ENCODE data around the gene AMBRA1.

Gene AMBRA1

DNA sequence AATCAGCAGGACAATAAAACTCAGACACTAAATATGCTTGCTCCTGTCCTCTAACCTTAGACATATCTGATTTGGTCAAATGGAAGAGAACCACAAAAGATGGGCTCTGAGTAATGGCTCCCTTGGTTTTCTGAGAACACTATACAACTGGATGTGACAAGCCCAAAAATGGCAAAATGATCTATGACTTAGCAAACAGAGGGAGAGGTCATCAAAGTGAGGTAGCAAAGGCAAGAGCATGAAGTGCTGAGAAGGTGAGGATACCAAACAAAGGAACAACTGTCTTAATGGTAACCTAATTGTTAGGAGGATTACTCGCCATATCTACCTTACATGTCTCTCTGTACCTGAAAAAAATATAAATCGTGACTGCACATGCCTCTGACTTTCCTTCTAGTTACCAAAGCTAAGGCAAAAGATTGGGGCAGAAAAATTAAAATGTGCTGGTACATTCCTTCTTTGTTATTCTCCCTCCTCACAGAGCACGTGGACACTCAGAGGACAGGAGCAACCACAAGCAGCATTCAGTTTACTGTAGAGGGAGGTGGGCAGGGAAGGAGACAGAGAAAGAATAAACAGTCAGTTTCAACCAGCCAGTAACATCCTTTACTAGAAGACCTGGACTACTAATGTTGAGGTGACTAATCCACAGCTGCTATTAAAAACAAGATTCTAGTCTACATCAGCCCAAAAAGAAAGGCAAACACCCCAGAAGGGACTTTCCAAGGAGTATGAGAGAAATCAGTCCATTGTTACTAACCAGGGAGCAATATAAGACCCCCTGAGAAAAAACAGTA lies 88.8 kb downstream of the AMBRA1 start:
- DNase-seq, result no peak

GRCh38 chr11:46499821-46500220 lies 94.0 kb downstream of the AMBRA1 start:
- DNase-seq, result no peak

- DNase-seq, result no peak
Measured at GRCh38 chr11:46498968-46499367, 94.9 kb downstream of the AMBRA1 start.

DNA sequence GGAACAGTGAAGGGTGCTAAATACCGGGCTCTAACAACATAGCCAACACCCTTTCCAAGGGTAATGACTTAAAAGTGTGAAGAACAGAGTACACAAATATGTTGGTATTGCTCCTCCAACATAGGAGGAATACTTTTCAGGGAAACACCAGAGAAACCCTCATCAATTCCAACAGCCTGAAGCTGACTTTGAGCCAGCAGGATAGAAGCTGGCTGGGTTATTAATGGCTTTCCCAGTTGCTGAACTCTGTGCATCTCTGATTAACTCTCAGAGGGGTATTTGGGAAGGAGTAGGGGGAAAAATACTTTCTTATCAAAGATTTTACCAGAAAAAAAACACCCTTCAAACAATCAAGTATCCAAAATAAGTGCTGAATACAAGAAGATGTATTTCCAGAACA lies 95.6 kb downstream of the AMBRA1 start:
- no peak for DNase-seq

DNA sequence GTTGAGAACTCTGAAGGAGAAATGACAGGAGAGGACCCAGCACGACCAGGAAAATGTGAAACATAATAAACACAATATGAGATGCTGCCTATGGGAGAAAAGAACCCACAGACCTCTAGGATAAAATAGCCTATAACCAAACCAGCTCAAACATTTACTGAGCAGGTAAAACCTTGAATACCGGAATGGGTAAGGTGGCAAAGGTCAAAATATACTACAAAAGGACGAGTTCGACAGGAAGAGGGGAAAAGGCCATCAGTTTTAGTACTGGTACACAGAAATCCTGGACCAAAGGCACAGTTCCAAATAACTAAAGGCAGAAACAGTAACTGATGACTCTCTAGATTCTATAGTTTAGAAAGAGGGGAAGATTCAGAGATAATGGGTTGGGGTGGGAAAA lies 96.3 kb downstream of the AMBRA1 start:
- no peak for DNase-seq

DNA sequence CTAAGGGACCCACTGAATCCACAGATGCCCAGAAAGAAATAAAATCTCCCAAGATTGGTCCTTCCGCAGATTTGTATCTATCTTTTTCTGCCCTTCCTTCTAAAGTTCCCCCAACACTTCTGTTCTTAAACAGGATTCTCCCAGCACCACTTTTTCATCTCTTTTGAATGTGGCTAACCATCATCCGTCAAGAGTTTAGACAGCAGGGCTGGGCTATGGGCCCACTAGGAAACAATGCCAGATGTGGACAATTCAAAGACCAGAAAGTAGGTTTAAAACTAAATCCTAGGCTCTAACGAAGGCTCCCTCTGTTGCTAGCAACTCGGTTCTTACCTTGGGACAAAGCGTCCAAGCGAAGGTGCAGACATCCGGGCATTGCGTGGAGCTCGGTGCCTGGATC lies 100.0 kb downstream of the AMBRA1 start:
- no peak for DNase-seq

DNA sequence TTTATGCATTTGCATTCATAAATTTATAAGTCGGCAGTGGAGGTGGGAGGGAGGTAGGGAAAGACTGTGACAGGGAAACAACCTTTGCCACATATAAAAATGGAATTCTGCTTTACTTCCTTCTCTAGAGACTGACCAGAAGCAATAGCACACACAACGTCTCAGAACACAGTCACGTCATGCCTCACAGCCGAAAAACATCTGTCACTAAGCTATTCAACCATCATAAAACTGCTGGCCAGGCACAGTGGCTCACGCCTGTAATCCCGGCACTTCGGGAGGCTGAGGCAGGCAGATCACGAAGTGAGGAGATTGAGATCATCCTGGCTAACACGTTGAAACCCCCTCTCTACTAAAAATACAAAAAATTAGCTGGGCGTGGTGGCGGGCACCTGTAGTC lies 101.3 kb downstream of the AMBRA1 start:
- no peak for DNase-seq

GRCh38 chr11:46491661-46492330 lies 102.0 kb downstream of the AMBRA1 start:
- DNase-seq, result no peak

DNA sequence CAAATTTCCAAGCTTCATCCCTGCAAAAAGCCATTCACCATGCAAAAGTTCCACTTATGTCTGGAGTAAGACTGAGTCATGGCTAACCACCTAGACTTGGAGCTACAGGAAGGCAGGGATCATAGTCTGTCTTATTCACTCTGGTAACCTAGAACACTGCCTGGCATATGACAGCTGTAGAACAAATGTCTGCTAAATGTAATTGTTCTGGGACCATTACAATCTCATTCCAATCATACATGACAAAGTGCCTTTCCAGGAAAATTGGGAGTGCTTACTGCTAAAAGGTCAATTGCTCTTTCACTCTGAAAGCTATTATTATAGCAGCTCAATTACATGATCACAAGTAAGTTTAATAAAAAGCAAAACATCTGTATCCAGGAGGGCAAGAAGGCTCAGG lies 103.2 kb downstream of the AMBRA1 start:
- DNase-seq, result no peak

DNA sequence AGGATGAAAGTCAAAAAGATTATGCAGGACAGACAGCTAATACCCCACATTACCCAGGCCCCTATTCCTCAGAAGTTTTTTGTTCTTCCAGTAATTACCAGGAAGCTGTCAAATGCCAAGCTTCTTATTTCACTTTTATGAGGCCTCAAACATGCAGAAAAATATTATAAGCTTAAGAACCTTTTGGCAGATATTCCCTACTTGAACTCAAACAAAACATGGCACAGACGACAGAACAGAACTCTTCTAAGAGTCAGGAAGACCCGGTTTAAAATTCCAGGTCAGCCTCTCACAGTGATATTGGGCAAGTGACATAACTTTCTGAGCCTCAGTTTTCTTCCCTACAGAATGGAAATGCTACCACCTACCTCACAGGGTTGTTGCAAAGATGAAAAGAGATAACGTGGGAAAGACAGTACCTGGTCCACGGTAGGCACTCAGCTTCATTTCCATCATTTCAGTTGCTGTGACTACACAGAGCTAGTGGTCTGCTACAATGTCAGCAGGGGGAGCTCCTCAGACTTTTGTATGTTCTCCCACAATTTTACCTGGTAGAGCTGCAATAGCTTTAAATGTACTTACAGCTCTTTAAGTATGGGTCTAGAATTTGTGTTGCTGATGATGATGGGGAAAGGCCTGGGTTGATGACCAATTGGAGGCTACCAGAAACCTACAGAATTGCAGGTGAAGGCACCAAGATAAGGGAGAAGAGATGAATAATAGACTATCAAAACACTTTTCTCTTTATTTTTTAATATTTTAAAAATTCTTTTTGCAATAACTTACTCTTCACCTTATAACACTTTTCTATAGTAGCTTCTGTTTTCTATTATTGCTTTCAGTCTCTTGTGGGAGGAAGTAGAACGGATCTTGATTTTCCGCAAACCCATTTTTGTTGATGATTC lies 103.9 kb downstream of the AMBRA1 start:
- peak in 1 of 2 experiments; percentile 82 for DNase-seq

DNA sequence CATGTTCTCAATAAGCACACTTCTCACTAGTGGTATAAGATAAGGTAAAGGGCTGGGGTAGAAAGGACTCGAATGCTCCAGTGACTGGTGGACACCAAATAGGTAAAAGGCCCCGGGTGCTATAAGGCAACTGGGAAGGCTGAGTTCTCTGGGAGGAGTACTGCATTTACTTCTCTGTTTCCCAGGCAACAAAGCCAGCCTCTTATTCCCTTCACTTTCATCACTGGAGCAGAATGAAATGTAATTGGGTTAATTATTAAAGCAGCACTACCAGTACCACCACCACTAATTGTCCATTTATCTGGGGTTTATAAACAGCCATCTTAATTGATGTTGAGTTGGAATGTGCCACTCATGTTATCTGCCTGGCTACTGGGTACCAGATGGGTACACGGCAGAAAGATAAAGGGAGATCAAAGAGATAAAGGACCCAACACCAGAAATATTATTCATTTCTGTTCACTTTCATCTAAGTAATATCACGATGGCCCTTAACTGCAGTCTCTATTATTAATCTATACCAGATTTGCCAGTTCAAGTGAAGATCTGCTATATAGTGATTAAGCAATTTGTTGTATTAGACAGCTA lies 107.9 kb downstream of the AMBRA1 start:
- no peak for DNase-seq

DNA sequence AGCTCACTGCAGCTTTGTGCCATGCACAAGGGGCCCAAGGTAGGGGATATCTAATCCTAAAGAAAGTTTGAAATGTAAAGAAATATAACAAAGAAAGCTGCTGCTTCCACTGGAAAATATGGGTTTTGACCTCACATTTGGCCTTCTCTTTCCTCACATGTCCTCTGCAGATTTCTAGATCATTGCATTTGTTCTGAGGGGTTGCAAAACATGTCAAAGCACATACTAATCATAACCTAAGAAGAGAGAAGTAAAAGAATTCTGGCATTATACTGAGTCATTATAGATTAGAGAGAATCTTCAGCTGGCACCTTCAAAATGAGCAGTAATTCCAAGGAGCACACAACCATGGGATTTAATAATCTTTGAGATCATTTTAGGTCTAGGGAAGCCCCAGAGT lies 109.7 kb downstream of the AMBRA1 start:
- no peak for DNase-seq

DNA sequence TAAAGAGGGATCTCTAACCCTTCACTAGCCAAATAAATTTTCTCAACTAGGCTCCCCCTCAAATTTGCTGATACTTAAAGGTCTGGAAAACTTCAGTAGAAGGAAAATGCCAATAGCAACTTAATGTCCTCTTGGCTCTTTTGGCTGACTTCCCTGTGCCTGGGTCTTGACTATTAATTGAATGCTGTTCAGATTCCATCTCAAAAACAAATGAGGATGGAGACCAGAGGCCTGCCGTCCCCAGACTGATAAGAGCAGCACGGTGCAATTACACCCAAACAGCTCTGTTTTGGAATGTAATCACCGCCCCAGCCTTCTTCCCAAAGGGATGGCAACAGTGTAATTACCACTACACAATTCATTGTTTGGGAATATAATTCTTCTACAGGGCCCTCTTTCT lies 112.9 kb downstream of the AMBRA1 start:
- no peak for DNase-seq

DNA sequence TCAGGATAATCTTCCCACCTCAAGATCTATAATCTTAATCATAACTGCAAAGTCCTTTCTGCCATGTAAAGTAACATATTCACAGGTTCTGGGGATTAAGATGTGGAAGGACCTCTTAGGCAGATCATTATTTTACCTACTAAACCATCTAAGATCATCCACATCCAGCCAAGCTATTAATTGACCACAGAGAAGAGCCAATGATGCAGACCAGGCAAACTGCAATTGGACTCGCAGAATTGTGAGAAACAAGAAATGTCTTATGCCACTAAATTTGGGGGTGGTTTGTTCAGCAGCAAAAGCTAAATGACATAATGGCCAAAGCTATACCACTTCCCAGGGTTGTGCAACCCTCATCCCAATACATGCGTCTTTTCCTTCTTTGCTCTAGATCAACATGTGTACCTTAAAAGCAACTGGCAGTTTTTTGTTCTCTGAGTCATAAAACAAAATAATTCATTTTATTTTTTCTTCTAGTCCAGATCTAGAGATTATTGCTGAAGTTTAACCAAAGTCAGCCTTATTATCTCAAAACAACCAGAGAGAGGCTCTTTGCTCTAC lies 113.6 kb downstream of the AMBRA1 start:
- DNase-seq, result no peak

DNA sequence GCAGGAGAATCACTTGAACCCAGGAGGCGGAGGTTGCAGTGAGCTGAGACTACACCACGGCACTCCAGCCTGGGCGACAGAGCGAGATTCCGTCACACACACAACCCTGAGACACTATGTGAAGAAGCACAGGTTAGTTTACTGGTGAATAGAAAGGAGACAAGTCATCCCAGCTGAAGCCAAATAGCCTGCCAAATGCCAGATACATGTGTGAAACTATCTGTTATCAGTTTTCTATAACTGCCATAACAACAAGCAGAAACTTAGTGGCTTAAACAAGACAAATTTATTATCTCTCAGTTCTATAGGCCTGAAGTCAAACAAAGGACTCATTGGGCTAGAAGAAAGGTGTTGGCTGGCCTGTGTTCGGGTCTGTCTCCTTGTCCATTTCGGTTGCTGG lies 114.2 kb downstream of the AMBRA1 start:
- no peak for DNase-seq

- no peak for DNase-seq
Measured at GRCh38 chr11:46478196-46478595, 115.6 kb downstream of the AMBRA1 start.

DNA sequence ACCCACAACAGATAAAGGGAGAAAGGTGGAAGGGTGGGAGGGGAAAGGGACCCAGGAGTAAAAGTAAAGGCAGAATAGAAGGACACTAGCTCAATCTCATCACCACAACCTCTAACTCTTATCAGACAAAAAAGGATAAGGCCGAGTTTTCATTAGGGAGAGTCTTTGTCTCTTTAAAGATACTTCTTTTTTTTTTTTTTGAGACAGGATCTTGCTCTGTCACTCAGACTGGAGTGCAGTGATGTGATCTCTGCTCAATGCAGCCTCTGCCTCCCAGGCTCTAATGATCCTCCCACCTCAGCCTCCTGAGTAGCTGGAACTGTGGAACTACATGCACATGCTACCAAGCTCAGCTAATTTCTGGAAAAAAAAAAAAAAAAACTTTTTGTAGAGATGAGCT lies 116.7 kb downstream of the AMBRA1 start:
- DNase-seq, result no peak

GRCh38 chr11:46475926-46476545 lies 117.8 kb downstream of the AMBRA1 start:
- DNase-seq, result no peak

- DNase-seq, result no peak
Measured at GRCh38 chr11:46475051-46475925, 118.5 kb downstream of the AMBRA1 start.

DNA sequence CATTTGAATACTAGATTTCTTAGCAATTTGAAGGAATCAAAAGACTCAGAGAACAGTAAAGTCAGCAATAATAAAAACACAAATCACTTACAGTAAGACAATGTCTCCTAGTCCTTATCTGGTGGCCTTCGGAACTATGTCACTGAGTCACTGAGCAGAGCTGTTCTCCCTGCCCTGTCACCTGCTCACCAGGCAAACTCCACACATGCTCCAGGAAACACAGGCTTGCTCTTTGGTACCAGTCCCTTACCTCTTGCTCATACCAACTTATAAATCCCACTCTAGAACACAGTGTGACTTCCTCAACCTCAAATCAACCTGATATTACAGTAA lies 121.2 kb downstream of the AMBRA1 start:
- DNase-seq, result no peak

- DNase-seq, result no peak
Measured at GRCh38 chr11:46471943-46472661, 121.7 kb downstream of the AMBRA1 start.

Measured in NCI-H526 (cell line).